ENCODE measurements around the gene TNS1.
"Not testable (repeated sequence)": the region's sequence is repeated elsewhere in the genome, so short reads cannot be mapped to it uniquely, and the experiment has no call there.

The TNS1 gene

DNA sequence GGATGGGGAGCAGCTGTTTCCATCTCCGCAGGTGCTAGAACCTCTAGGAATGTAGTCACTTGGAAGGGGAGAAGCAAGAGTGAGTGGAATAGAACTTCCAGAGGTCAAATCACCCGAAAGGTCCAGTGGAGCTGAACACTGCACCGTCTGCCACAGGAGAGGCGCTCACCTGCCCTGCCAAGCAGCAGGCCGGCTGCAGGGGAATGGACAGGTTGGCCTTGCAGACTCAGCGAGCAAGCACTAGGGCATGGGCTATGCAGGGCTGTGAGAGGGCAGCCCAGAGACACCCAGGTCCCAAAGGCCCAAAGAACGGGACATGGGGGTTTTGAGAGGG is 214.2 kb downstream of the TNS1 start:
- DNase-seq (ENCODE audit: low spot score) (no peak), FAIRE-seq (no peak)

DNA sequence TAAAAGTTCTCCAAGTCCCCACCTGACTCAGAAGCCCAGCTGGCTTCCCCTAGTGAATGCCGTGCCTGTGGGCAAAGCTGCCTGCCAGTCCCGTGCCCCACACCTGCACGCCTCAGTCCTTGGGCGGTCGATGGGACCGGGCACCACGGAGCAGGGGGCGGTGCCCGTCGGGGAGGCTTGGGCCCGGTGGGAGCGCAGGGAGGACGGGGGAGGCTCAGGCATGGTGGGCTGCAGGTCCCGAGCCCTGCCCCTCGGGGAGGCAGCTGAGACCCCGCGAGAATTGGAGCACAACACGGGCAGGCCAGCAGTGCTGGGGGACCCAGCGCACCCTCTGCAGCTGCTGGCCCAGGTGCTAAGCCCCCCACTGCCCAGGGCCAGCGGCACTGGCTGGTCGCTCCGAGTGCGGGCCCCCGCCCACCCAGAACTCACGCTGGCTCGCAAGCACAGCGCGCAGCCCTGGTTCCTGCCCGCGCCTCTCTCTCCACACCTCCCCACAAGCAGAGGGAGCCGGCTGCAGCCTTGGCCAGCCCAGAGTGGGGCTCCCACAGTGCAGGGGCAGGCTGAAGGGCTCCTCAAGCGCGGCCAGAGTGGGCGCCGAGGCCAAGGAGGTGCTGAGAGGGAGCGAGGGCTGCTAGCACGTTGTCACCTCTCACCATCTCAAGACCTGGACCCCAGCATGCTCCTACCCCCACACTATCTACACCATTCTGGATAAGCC is 215.5 kb downstream of the TNS1 start:
- no peak for DNase-seq (ENCODE audit: low spot score)
- no peak for FAIRE-seq

DNA sequence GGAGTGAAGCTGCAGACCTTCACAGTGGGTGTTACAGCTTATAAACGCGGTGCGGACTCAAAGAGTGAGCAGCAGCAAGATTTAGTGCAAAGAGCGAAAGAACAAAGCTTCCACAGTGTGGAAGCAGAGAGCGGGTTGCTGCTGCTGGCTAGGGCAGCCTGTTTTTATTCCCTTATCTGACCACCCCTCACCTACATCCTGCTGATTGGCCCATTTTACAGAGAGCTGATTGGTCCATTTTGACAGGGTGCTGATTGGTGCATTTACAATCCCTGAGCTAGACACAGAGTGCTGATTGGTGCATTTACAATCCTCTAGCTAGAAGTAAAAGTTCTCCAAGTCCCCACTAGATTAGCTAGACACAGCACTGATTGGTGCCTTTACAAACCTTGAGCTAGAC is 216.2 kb downstream of the TNS1 start:
- not testable (repeated sequence) for FAIRE-seq; DNase-seq (ENCODE audit: low spot score)

DNA sequence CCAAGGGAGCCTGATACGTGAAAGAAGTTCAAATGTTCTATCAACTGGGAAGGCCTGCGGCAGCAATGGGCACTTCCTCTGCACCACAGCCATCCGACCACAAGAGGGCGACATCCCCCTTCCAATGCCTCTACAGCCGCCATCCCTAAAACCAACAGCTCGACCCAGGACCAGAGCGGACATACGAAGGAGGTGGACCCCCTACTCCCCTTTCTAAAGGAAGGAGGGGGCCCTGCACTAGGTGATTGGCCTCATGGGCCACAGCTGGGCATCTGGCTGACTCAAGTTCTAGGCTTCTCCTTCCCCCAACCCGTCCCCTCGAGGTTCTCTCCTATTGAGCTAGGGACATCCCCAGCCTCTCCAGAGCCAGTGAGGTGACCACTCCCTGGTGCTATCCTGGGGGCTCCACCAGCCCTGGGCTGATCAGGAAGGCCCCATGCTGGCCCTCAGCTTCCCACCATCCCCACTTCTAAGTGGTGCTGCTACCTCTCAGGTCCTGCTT is 217.2 kb downstream of the TNS1 start:
- DNase-seq (ENCODE audit: low spot score), result peak; percentile 87
- FAIRE-seq, result peak; percentile 13

DNA sequence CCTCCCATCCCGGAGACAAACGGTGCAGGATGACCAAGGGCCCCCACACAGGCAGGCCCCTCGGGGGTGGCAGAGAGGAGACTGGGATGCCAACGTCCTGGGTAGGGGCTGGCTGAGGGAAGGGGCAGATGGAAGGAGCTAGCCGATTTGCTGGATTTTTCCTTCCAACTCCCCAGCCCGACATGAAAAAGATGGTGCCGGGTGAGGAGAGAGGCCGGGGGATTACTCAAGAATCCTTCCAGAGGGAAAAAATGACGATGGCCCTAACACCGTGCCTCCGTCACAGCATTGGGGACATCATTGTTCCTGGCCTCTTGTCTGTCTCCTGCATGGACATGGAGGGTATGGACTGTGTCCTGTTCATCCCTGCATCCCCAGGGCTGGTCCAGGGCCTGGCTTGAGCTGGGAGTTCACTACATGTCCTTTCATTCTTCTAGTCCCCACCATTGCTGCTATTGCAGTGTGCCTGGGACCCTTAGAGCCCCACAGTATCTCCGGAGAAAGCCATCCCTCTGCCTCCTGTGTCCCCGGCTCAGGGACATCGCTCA is 217.7 kb downstream of the TNS1 start:
- DNase-seq (ENCODE audit: low spot score), result no peak
- no peak for FAIRE-seq

DNA sequence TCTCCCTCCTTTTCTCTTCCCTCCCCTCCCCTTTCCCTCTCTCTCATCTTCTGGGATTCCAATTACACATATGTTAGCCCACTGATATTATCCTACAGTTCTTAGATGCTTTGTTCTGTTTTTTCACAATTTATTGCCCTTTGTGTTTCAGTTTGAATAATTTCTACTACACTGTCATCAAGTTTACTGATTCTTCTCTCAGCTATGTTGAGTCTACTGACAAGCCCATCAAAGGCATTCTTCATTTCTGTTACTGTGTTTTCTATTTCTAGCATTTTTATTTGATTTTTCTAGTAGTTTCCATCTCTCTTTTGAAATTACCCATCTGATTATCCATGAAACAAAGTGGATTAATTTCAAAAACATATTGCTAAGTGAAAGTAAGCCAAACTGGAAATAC is 219.6 kb downstream of the TNS1 start:
- FAIRE-seq (no peak), DNase-seq (ENCODE audit: low spot score) (no peak)

DNA sequence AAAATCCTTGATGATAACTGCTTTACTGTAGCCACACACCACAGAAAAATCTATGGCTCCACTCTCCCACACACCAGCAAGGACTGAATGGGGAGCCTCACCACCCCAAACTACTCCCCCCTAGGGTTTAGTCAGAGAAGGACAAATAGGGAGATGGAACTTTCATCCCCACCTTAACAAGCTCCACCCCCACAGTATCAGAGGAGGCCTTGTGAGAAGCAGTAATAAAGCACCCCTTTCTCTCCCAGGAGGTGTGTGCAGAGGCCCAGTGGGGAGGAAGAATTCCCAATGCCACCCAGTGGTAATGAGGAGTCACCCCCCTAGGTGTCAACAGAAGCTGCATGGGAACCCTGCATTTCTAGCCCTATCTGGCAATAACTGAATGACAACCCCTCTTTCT is 224.9 kb downstream of the TNS1 start:
- no peak for DNase-seq (ENCODE audit: low spot score)
- FAIRE-seq, result no peak

DNA sequence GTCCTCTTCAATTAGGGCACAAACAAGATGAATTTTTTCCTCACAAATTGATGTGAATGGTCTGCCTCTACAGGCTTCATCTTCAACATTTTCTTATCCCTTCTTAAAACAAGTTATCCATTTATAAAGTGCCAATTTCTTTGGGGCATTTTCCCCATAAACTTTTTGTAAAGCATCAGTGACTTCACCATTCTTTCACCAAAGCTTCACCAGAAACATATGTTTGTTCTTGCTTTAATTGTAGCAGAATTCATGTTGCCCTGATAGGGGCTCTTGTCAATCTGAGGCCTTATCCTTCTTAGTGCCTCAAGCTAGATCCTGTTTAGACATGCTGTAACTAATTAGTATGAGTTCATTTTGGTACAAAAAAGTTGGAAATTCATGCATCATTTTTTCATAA is 226.2 kb downstream of the TNS1 start:
- no peak for FAIRE-seq

DNA sequence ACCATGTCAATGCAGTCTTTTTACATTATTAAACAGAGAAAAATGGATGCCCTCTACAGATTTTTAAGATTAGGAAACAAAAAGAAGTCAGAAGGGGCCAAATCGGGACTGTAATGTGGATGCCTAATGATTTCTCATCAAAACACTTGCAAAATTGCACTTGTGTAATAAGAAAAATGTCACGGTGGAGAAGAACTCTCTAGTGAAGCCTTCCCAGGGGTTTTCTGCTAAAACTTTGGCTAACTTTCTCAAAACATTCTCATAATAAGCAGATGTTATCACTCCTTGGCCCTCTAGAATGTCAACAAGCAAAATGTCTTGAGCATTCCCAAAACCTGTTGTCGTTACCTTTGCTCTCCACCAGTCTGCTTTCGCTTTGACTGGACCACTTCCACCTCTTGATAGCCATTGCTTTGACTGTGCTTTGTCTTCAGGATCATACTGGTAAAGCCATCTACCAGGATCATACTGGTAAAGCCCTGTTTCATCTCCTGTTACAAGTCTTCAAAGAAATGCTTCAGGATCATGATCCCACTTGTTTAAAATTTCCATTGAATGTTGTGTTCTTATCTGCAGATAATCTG is 226.8 kb downstream of the TNS1 start:
- DNase-seq (ENCODE audit: low spot score), result no peak
- no peak for FAIRE-seq

More for the DNA sequence above, 226.2 kb downstream of the TNS1 start:
- DNase-seq (ENCODE audit: low spot score), result no peak

DNA sequence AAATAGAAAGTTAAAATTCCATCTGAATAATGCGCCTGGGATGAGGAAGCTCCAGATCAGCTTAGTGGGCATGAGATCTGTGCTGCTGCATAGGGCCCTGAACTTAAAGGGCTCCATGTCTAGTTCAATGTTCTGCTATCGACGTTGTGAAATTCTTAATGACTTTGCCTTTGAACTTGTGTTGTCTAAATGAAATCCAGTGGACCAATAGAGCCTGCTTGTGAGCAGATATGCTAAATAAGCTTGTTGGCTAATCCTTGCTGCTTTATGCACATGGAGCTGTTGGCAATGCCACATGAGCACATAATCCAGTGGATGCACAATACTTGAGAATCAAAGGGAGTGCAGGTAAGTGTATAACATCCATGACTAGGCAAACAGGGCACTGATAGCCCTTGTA is 228.6 kb downstream of the TNS1 start:
- DNase-seq (ENCODE audit: low spot score), result no peak
- no peak for FAIRE-seq

DNA sequence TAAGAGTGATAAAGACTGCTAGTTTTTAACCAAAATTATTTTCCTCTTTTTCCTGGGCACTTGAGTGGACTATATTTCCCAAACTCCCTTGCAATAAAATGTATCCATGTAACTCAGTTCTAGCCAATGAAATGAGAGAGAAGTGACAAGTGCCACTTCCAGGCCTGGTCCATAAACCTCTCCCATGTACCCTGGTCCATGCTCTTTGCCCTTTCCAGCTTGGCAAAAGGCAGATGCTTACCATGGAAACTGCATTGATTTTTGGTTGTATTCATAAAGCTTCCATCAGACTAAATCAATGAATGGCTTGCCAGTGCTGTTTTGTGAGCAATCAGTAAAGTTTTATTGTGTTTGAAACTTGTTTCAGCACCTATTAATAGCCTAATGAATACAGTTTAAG is 229.3 kb downstream of the TNS1 start:
- FAIRE-seq (no peak), DNase-seq (ENCODE audit: low spot score) (no peak)

DNA sequence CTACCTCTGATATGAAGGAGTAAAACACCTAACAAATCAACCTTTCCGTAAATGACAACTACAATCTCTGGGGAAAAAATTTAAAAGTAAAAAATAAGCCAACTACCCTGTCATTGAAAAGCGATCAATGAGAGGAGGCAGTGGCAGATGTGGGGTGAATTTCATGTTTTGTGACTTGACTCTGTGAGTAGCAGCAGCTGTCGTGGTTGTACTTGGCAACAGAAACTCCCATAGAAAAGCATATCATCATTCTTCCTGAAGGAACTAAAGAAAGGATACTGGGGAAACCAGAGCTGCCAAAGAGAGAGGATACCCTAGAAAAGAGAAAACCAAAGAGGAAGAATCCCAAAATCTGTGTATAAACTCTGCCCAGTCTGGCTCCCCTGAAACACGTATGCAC is 236.4 kb downstream of the TNS1 start:
- DNase-seq (ENCODE audit: low spot score) (no peak), FAIRE-seq (no peak)

DNA sequence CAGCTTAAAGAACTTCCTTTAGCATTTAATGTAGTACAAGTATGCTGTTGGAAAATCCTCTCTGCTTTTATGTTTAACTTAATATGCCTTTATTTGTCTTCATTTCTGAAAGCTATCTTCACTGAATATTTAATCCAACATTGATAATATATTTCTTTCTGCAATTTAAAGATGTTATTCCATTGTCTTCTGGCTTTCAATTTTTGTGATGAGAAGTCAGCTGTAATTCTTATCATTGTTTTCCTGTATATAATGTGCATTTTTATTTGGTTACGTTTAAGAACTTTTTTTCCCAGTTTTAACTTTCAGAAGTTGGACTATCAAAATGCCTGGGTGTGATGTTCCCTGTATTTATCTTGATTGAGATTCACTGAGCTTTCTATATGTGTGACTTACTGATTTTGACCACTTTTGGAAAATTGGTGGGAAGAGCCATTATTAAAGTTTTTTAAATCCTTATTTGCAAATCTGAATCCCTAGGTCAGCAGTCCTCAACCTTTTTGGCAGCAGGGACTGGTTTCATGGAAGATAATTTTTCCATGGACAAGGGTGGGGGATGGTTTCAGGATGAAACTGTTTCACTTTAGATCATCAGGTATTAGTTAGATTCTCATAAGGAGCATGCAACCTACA is 241.0 kb downstream of the TNS1 start:
- DNase-seq (ENCODE audit: low spot score), result no peak
- no peak for FAIRE-seq

DNA sequence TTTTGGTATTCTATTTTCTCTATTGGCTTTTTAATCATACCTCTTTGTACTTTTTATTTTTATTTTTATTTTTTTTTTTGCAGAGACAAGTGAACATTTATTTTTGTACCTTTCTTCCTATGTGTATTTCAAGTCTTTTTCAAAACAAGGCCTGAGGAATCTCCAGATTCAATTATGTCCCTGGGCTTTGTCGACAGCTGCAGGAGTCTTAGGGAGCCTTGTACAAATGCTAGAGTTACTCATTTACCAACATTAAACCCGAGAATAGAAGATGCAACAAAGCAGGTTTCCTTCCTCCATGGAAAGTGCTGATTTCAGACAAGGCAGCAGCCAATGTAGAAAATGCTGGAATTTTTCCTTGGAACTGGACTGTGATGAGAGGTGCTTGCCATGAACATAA is 242.8 kb downstream of the TNS1 start:
- DNase-seq (ENCODE audit: low spot score), result no peak
- FAIRE-seq, result no peak

DNA sequence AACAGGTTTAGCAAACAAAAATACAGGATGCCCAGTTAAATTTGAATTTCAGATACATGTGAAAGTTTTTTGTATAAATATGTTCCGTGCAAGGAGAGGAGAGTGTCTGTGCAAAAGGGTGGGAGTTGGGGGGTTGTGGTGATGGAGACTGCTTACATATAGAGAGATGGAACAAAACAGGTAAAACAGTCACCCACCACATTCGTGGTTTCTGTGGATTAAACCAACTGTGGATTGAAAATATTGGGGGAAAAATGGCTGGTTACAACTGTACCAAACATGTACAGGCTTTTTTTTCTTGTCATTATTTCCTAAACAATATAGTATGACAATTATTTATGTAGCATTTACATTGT is 245.7 kb downstream of the TNS1 start:
- DNase-seq (ENCODE audit: low spot score) (no peak), FAIRE-seq (no peak)

DNA sequence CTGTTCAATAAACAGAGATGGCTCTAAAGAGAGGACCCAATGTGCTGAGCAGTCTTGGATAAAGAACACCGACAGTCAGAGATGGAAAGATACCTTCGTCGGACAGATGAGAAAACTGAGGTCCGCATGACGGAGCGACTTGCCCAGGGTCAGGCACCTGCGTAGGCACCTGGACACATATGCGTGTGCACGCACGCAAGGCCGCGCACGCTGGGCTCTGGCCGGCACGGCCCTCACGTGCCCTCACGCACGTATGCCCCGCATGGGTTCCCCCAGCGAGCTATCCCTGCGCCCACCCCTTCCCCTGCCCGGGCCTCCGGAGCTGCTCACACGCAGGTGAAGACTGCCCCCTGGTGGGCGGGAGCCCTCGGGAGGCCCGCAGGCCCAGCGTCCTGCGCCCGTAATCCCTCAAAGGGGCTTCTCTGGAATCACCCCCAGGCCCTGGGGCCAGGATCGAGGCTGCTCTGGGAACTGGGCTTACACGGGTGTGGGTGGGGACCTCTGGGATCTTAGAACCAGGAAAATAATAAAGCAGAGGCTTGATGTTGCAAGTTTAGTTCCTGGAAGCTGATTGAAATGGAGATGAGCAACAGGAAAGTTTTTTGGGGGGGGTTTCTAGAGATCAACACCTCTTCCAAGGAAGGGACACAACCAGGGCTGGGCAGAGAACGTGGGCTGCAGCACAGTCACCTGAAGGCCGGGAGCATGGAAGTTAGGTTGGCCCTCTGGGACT is 246.3 kb downstream of the TNS1 start:
- DNase-seq (ENCODE audit: low spot score) (peak; percentile 85), FAIRE-seq (no peak)

DNA sequence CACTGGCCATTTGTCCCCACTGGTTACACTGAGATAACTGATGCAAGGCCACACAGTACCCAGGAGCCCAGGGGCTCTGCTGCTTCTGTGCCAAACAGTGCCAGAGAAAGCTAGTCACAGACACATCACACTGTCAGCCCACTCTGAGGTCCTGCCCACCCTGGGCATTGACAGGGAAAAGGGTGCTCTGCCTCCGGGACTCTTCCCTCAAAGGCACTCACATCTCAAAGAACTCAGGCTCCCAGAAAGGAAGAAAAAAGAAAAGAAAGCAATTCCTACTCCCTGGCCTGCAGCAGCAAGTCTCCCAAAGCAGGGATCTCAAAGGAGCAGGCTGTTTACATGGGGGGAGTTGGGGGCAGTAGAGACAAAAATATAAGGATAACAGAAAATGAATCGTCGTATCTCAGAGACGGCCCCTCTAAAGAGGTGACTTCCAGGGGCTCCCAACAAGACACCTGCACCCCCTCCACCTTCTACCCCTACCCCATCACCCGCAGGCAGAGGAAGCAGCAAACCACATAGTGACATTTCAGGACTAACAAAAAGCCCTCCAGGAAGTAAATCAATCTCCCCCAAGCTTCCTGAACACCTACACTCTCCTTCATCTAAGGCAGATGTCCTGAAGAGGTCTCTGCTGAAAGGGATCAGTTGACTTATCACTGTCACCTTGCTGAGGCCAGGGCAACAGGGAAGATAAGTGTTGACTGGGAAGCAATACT is 247.6 kb downstream of the TNS1 start:
- DNase-seq (ENCODE audit: low spot score) (no peak), FAIRE-seq (no peak)

DNA sequence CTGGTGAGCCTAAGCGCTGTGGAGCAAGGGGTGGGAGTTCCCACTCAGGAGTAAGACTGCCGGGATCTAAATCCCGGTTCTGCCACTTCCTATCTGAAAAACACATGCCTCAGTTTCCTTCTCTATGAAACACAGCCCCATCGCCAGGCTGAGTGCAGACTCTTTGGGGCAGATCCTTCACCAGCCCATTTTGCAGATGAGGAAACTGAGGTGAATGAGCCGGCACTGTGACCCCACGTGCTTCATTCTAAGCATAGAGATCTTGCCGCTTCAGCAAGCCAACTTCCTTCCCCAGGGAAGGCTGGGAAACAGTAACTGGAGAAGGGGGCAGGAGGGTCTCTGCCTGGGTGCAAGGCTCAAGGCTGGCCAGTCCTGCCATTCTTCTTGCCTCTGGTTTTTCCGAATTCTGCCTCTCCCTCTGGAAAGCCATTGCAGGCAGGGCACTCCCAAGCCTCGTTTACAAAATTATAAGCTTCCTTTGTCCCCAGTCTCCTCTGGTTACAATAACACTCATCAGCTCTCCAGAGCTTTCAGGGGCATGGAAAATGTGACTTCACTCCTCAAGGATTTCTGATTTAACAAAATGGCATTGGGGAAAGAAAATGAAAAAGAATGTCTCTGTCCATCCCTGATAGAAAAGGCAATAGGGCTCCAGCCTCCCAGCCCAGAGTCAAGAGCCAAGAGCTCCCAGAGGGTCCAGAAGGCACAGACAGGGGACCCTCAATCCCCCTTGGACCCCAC is 249.2 kb downstream of the TNS1 start:
- DNase-seq (ENCODE audit: low spot score) (no peak), FAIRE-seq (no peak)

DNA sequence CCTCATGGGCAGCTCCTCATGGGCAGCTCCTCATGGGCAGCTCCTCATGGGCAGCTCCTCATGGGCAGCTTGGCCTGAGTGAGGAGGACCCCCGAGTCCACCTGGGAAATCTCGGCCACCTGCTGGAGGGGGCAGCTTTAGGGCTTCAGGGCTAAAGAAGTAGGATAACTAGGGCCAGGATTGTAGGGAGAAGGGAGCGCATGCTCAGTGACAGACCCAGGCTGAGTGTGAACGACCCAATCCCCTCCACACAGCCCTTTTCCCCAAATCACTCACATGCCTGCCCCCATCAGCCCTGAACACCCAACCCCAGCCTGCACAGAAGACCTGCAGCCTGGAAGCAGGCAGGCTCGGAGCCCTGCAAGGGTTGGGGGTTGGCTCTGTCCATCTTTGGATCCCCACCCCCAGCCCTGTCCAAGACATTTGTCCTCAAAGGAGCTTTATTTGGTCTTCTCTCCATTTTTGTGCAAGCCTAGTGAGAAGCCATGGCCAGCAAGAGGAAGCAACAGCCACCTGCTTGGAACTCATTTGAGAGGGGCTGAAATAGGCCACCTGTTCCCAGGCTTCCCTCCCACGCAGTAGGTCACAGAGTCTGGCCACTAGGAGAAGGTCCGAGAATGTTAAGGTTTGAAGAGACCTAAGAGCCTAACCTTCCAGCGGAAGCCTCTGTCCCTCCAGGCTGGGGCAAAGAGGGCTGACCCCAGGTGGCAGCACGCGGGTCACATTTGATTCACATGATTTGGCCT is 249.9 kb downstream of the TNS1 start:
- FAIRE-seq, result no peak

DNA sequence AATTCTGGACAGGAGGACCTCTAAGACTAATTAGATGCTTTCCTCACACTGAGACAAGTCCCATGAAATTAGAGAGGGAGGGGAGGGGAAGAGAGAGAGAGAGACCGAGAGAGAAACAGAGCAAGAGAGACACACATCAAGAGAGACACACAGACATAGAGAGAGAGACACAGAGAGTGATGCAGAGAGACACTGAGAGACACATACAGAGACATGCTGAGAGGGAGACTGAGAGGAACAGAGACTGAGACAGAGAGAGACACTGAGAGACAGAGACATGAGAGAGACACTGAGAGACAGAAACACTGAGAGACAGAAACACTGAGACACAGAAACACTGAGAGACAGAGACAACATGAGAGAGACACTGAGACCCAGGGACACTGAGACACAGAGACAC is 250.8 kb downstream of the TNS1 start:
- DNase-seq (ENCODE audit: low spot score) (no peak), FAIRE-seq (no peak)

More for the DNA sequence above, 249.9 kb downstream of the TNS1 start:
- no peak for DNase-seq (ENCODE audit: low spot score)

Data from urothelium cell line (cell line).